Left ventricle myocardium inferior (tissue), 1 donor: ENCODE data around the gene HOATZ. TPM values are rescaled to one million over a fixed set of nuclear protein-coding genes. Genes with fewer than 3 reads are reported as not detected.

Experiments used
- DNase-seq: peaks from one replicate; pipeline ENCODE4 v3.0.0-alpha.2; 2020
- H3K27ac ChIP-seq: fragments of 200-600 bp; replicated peaks from 2 replicates; pipeline ENCODE4 v1.8.0; 2021
- H3K27me3 ChIP-seq: fragments of 200-600 bp; 2 replicates; pipeline ENCODE4 v1.8.0; 2021; ENCODE audit warnings: low read depth
- H3K36me3 ChIP-seq: fragments of 200-600 bp; 2 replicates; pipeline ENCODE4 v1.8.0; 2021
- H3K4me1 ChIP-seq: fragments of 200-600 bp; 2 replicates; pipeline ENCODE4 v1.8.0; 2021
- H3K4me3 ChIP-seq: fragments of 200-600 bp; 2 replicates; pipeline ENCODE4 v1.8.0; 2021; ENCODE audit warnings: mild to moderate bottlenecking, moderate library complexity
- H3K9me3 ChIP-seq: fragments of 200-600 bp; replicated peaks from 2 replicates; pipeline ENCODE4 v1.8.0; 2021
- intact Hi-C: fragments of 100-400 bp; cut with micrococcal nuclease; formaldehyde crosslinking; loops from one replicate; pipeline ENCODE4 v1.11.0; 2022
- total RNA-seq: library from RNA; stranded (reverse); fragmentation: NEBNext Ultra II Directional; extraction: Animal tissue kit (Norgen Biotek cat#: 25700); gene quantifications from one replicate; pipeline ENCODE4 v1.2.1, GENCODE V29; 2021
- TF ChIP-seq, protein P1 (sequence below): fragments of 200-600 bp; IDR thresholded peaks from 2 replicates; pipeline ENCODE4 v1.8.0; 2021; ENCODE audit warnings: antibody characterized with exemption, mild to moderate bottlenecking, borderline replicate concordance
- donor health status: DM: no; HTN: yes; CAD: no; lungs with severe emphysema.

The HOATZ gene
- total RNA-seq, 1 donor from 2014 or later, result not detected

DNA sequence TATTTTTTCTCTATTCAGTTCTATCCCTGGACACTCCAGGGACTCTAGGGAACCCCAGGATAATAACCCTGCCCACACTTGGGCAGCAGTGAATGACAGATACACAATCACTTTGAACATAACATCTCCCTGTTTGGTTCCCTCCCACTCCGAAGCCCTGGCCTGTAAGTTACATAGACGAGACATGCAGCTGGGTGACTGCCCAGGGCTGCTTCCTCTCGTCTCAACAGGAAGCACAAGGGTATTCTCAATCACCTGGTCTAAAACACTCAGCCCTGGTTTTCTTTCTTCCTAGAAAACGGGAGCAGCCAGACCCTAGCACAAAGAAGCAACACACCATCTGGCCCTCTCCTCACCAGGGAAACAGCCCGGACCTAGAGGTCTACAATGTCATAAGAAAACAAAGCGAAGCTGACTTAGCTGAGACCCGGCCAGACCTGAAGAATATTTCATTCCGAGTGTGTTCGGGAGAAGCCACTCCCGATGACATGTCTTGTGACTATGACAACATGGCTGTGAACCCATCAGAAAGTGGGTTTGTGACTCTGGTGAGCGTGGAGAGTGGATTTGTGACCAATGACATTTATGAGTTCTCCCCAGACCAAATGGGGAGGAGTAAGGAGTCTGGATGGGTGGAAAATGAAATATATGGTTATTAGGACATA is 45.4 kb downstream of the HOATZ start:
- no peaks in the 10 kb centered on the region for H3K27me3 ChIP-seq
- no peaks in the 10 kb centered on the region for H3K4me1 ChIP-seq
- TF ChIP-seq, protein P1, sequence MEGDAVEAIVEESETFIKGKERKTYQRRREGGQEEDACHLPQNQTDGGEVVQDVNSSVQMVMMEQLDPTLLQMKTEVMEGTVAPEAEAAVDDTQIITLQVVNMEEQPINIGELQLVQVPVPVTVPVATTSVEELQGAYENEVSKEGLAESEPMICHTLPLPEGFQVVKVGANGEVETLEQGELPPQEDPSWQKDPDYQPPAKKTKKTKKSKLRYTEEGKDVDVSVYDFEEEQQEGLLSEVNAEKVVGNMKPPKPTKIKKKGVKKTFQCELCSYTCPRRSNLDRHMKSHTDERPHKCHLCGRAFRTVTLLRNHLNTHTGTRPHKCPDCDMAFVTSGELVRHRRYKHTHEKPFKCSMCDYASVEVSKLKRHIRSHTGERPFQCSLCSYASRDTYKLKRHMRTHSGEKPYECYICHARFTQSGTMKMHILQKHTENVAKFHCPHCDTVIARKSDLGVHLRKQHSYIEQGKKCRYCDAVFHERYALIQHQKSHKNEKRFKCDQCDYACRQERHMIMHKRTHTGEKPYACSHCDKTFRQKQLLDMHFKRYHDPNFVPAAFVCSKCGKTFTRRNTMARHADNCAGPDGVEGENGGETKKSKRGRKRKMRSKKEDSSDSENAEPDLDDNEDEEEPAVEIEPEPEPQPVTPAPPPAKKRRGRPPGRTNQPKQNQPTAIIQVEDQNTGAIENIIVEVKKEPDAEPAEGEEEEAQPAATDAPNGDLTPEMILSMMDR, result no peak
- no peak overlapping the region for H3K4me3 ChIP-seq
- intact Hi-C loops, result no loop called here
- peaks cover 5% of the 10 kb centered on the region for H3K36me3 ChIP-seq
- DNase-seq, result no peak
- peaks cover 7% of the 10 kb centered on the region for H3K9me3 ChIP-seq
- no peak overlapping the region for H3K27ac ChIP-seq

DNA sequence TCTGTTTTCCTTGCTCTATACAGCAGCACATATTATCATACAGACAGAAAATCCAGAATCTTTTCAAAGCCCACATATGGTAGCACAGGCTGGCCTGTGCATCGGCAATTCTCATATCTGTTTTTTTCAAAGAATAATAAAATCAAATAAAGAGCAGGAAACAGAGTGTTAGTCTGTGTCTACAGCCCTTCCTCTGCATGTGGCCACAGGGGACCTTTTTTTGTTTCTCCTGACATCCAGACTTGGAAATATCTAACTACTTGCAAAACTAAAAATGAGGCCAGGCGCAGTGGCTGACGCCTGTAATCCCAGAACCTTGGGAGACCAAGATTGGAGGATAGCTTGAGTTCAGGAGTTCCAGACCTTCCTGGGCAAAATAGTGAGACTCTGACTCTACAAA is 46.2 kb downstream of the HOATZ start:
- no peak for DNase-seq
- peaks cover 7% of the 10 kb centered on the region for H3K9me3 ChIP-seq
- H3K27me3 ChIP-seq, result no peaks in the 10 kb centered on the region
- intact Hi-C loops, result no loop called here
- H3K27ac ChIP-seq, result no peak overlapping the region
- peaks cover 3% of the 10 kb centered on the region for H3K36me3 ChIP-seq
- TF ChIP-seq, protein P1, result no peak
- no peak overlapping the region for H3K4me3 ChIP-seq
- no peaks in the 10 kb centered on the region for H3K4me1 ChIP-seq

DNA sequence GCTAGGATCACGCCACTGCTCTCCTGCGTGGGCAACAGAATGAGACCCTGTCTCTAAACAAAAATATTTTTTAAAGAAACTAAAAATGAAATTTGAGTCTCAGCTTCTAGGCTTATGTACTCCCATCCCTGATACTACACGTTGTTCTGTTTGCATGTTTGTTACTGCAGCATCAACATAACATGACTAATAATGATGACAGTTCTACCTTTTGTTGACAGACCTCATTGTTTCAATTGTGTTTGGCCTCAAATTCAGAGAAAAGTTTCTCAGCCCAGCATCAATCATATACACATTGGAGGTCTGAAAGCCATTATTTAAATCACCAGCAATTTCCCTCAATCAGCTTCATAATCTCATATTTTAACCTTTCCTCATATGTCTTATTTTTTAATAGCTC is 46.7 kb downstream of the HOATZ start:
- H3K27ac ChIP-seq, result no peak overlapping the region
- DNase-seq, result no peak
- intact Hi-C loops, result no loop called here
- H3K27me3 ChIP-seq, result no peaks in the 10 kb centered on the region
- peaks cover 2% of the 10 kb centered on the region for H3K9me3 ChIP-seq
- H3K4me1 ChIP-seq, result no peaks in the 10 kb centered on the region
- TF ChIP-seq, protein P1, result no peak
- H3K36me3 ChIP-seq, result no peaks in the 10 kb centered on the region
- no peak overlapping the region for H3K4me3 ChIP-seq

DNA sequence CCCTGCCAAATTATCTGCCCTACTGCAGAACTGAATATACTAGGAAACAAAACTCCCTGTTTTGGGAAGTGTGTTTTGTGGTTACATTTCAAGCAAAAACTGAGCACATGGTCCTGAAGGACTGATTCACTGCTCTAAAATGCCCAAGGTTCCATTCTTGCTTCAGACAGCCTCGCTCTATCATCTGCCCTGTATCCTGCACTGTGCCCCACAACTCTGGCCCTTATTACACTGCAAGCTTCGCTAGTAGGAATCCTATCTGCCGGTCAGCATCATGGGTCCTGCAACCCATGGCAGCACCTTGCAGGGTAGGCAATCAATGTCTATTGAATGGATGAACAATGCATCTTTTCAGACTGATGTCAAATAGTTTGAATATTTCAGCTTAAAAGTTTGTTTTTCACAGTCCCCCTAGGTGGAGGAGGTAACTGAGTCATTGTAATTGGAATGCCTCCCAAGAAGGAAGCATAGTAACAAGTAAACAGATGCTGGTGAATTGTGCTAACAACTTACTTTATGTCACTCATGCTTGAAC is 47.3 kb downstream of the HOATZ start:
- intact Hi-C loops, result no loop called here
- H3K36me3 ChIP-seq, result no peaks in the 10 kb centered on the region
- no peaks in the 10 kb centered on the region for H3K4me1 ChIP-seq
- no peaks in the 10 kb centered on the region for H3K27me3 ChIP-seq
- H3K27ac ChIP-seq, result no peak overlapping the region
- no peak overlapping the region for H3K4me3 ChIP-seq
- TF ChIP-seq, protein P1, result no peak
- DNase-seq, result no peak
- no peaks in the 10 kb centered on the region for H3K9me3 ChIP-seq

DNA sequence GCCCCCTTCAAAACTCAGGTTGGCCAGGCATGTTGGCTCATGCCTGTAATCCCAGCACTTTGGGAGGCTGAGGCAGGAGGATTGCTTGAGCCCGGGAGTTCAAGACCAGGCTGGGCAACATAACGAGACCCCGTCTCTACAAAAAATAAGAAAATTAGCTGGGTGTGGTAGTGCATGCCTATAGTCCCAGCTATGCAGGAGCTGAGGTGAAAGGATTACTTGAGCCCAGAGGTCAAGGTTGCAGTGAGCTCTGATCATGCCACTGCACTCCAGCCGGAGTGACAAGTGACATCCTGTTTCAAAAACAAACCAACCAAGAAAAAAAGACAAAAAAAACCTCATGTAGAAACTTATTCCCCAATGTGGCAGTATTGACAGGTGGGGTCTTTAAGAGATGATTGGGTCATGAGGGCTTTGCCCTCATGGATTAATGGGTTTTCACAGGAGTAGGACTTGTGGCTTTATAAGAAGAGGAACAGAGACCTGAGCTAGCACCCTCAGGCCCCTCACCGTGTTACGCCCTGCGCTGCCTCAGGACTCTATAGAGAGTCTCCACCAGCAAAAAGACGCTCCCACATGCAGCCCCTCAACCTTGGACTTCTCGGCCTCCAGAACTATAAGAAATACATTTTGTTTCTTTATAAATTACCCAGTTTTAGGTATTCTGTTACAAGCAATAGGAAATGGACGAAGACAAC is 48.3 kb downstream of the HOATZ start:
- TF ChIP-seq, protein P1, result no peak
- Histone ChIP-seq H3K4me3 (no peak overlapping the region), H3K9me3 (no peaks in the 10 kb centered on the region), H3K27me3 (no peaks in the 10 kb centered on the region), H3K36me3 (no peaks in the 10 kb centered on the region), H3K4me1 (no peaks in the 10 kb centered on the region), H3K27ac (no peak overlapping the region)
- intact Hi-C loops, result no loop called here
- no peak for DNase-seq
